ENCODE measurements around the gene SLC16A2.

SLC16A2 gene

GRCh38 chrX:74421036-74421739 lies at the start of gene SLC16A2:
Gene SLC16A2, plus strand, starts transcription at chrX:74421493. Its CDS starts 145 bp downstream, at chrX:74421638.
- DNase-seq: no peak

DNA sequence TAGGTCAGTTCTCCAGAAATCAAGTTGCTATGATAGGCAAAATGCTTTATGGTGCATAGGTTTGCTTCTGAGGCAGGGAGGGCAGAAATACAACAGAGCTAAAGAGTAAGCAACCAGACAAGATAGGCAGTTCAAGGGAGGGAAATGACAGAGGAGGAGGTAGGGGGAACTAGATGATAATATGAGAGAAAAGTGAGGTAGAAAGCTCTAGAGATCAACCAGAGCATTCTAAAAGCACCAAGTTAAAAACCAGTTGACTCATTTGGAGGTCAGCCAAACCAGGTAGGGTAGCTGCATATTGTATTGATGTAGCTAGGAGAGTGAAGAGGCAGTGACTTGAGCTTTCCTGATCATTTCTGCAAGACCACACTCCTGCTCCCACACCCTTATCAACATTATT lies 49.0 kb upstream of the SLC16A2 start:
- no peak for DNase-seq

- no peak for DNase-seq
These were observed 44.0 kb upstream of the SLC16A2 start for GRCh38 chrX:74377282-74377681.

GRCh38 chrX:74382613-74383012 lies 38.7 kb upstream of the SLC16A2 start:
- no peak for DNase-seq

DNA sequence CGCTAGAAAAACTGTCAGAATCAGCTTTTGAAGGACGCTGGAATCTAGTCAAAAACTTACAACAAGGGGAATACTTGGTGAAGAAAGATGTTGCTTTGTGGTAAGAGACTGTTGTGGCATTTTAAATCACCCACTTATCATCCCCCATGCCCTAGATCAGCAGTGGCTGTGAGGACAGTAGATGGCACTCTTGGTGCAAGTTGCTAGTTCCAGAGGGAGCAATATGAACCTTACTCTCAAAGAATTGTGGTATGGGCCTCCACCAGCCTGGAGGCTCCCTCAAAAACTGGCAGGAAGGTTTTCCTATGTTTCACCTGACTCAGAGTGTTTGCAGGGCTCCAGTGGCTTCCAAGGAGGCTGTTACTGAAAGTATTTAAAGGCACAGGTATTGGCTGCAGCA lies 37.7 kb upstream of the SLC16A2 start:
- no peak for DNase-seq

- no peak for DNase-seq
These were observed 32.1 kb upstream of the SLC16A2 start for GRCh38 chrX:74389016-74389722.

GRCh38 chrX:74395556-74395955 lies 25.7 kb upstream of the SLC16A2 start:
- DNase-seq: no peak

GRCh38 chrX:74405973-74406489 lies 15.3 kb upstream of the SLC16A2 start:
- no peak for DNase-seq

- no peak for DNase-seq
These were observed 13.0 kb upstream of the SLC16A2 start for GRCh38 chrX:74408304-74408703.

GRCh38 chrX:74419864-74420195 lies 1.5 kb upstream of the SLC16A2 start:
- DNase-seq: no peak

DNA sequence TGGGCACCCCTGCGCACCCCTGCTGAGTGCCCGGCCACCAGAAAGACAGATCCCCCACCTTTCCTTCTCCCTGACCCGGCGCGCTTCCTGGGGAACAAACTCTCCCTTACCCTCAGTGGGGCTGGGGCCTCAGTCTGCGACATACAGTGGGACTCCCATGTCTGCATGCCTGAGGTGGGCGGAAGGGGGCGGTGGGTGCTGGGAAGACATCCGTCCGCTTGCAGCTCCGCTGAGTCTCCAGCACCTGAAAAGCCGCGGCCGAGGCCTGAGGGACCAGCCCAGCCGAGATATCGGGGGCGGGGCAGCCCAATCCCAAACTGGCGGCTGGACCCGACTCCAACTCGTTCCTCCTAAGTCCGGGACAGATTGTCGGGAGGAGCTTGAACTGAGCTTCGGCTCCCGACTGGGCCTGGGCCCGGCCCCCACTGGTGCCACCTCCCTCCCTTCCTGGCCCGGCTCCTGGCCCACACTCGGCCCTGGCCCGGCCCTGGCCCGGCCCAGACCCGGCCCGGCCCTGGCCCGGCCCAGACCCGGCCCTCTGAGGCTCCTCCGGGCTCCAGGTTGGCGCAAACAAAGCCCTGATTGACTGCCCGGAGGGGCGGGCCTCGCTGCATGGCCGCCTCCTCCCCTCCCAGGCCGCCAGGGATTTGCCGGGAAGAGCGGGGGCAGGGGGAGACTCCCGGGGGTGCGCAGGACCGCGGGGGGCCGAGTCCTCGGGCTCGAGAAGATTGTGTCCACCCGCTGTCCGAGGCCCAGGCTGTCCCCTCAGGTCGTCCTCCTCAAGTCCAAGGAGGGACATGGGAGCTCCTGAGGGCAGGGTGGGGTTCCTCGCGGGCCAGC lies 877 bp upstream of the SLC16A2 start:
- no peak for DNase-seq

GRCh38 chrX:74421740-74422352 lies 553 bp downstream of the SLC16A2 start:
- DNase-seq: no peak

DNA sequence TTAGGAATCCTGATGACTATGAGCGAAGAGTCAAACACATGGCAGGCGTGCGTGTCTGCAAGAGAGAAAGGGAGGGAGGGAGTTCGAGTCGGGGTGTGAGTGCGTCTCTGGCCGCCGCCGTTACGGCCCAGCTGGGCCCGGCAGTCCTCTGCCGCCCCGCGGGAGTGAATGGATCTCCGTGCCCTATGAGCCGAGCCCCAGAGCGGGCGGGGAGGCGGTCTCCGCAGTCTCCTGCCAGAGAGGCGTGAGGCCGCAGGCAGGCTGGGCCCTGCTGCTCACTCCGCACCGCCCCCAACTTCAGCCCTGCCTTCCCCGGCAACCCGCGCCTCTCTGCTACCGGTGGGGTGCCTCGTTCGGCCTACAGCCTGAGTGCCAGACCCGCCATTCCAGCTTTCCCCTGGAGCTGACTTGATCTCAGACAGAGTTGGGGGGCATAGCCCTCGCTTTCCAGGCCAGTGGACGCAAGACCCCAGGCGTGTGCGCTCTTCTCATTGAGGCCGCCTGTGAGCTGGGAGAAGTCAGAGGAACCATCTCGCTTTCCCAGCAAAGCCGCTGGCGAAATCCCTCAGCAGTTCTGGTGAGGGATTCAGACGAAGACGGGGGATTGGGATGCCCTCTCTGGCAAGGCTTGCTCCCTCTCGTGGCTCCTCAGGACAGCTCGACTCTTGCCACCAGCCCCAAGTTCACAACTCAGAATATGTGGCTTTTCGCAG lies 1.4 kb downstream of the SLC16A2 start:
- DNase-seq: no peak

DNA sequence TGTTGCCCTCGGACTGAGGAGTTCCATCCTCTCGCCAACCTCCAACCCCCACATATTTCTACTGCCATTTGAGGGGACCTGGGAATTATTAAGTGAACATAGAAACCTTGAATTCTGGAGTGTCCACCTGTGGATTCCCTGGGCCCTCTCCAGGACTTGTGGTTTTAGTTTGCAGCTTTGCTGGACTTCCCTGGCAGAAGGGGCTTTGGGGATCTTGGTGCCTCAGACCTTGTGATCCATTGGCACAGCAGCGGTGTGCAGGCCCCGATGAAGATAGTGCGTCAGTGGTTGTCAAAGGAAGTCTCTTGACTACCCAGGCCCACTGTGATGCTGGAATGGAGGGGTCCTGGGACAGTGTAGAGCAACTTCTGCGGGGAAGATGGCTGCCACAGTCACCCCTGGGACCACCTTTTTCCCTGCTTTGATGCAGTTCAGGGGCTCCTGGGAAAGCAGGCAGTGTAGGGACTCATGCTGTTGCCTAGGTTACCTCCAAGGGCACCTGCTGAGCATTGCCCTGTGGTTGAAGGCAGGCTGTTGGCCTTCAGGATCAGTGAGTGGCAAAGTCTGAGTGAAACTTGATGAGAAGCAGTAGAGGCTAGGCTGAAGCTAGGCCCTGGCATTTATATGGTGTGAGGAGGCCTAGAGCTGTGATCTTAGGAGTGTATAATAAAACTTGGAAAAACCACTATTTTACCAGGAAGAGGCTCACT lies 2.2 kb downstream of the SLC16A2 start:
- DNase-seq: no peak

- DNase-seq: no peak
These were observed 4.8 kb downstream of the SLC16A2 start for GRCh38 chrX:74426071-74426470.

DNA sequence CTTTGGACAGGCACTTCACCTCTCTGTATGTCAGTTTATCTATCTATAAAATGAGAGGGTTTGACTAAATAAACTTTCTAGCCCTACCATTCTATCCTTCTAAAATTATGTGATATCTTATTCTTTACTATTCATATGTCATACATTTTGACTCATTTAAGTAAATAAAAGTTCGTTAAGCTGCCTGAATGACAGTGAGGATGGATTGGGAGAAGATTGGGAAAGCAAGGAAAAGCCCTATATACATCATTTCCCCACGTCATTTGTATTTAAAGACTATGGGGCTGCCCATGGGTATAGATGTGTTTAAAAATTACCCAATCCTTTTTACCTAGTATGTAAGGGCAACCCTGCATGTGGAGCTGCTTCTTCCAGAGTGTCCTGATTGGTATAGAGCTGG lies 5.3 kb downstream of the SLC16A2 start:
- no peak for DNase-seq

DNA sequence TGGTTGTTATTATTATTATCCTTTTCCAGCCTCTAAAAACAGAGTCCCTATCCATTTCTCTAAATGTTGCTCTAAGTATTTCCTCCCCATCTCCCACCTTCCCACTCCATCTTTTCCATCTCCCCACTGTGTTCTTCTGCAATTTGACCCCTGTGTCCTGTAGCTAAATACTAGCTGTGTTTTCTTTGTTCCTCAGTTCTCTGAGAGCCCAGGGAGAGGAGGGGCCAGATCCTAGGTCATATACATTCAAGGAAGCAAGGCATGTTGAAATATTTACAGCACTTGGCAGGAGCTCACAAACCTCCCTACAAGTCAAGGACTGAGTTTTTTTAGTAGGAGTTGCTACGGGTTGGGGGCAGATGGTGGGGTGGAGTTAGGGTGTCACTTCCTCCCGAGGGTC lies 10.5 kb downstream of the SLC16A2 start:
- DNase-seq: no peak

GRCh38 chrX:74434336-74434735 lies 13.0 kb downstream of the SLC16A2 start:
- no peak for DNase-seq

- no peak for DNase-seq
These were observed 16.2 kb downstream of the SLC16A2 start for GRCh38 chrX:74437530-74437929.

- no peak for DNase-seq
These were observed 17.5 kb downstream of the SLC16A2 start for GRCh38 chrX:74438764-74439163.

DNA sequence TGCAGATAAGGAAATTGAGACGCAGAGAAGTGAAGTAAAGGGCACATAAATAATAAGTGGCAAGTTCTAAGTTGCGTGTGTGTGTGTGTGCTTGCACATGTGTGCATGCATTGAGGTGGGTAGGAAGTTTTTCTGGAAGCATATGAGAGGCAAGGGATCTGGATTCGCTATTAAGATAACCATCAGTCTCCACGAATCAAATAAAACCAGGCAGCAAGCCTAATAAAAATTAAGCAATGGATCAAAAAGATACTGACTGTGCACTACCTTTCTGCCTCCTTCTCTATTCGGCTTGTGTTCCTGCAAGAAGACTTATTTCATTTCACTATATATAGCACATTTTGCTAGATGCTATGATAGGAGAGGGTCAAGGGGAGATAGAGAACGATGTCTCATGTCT lies 23.8 kb downstream of the SLC16A2 start:
- DNase-seq: no peak

GRCh38 chrX:74446876-74447275 lies 25.6 kb downstream of the SLC16A2 start:
- no peak for DNase-seq
